DMS153 treated with DMSO at 0.1 percent for 48 hours (cell line): ENCODE measurements around the gene DBNDD1.
"Not testable (repeated sequence)": the region's sequence is repeated elsewhere in the genome, so short reads cannot be mapped to it uniquely, and the experiment has no call there.

Experiments used
- DNase-seq: peaks from one replicate; lab custom pipeline; 2025; ENCODE audit not compliant: unreplicated experiment; lab: John Stamatoyannopoulos, UW

DBNDD1 gene

GRCh38 chr16:90012991-90013745 lies 6.1 kb downstream of the DBNDD1 start:
- no peak for DNase-seq

DNA sequence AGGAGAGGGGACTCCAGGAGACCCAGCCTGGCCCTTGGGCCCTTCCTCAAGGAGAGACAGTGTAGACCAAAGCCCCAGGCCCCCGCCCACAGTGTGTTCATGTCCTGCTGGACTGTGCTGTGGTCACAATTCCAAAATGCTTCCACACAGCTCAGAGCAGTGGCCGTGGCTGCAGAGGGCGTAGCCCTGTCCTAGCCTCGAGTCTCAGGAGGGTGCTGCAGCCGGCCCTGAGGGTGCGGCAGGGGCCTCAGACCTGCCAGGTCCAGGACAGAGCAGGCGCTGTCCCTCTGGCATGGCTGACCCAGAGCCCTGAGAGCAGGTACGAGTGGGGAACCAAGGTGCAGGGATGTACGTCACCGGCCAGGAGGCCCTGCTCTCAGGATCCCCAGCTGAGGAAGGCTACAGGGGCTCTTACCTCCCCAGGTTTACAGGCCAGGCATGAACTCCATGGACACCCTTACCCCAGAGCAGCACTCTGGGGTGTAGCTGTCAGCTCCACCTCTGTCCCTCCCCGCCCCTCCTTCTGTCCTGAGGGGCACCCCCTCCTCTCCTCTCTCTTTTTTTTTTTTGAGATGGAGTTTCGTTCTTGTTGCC lies 7.3 kb downstream of the DBNDD1 start:
- no peak for DNase-seq

GRCh38 chr16:90011508-90011819 lies 7.8 kb downstream of the DBNDD1 start:
- DNase-seq, result no peak

- DNase-seq, result no peak
These were observed 8.4 kb downstream of the DBNDD1 start for GRCh38 chr16:90010676-90011507.

GRCh38 chr16:90009172-90009899 lies 9.9 kb downstream of the DBNDD1 start:
- no peak for DNase-seq

- DNase-seq, result no peak
These were observed 10.5 kb downstream of the DBNDD1 start for GRCh38 chr16:90008708-90009145.

- not testable (repeated sequence) for DNase-seq
These were observed 11.5 kb downstream of the DBNDD1 start for GRCh38 chr16:90007635-90008234.

GRCh38 chr16:90007015-90007414 lies 12.2 kb downstream of the DBNDD1 start:
- no peak for DNase-seq

DNA sequence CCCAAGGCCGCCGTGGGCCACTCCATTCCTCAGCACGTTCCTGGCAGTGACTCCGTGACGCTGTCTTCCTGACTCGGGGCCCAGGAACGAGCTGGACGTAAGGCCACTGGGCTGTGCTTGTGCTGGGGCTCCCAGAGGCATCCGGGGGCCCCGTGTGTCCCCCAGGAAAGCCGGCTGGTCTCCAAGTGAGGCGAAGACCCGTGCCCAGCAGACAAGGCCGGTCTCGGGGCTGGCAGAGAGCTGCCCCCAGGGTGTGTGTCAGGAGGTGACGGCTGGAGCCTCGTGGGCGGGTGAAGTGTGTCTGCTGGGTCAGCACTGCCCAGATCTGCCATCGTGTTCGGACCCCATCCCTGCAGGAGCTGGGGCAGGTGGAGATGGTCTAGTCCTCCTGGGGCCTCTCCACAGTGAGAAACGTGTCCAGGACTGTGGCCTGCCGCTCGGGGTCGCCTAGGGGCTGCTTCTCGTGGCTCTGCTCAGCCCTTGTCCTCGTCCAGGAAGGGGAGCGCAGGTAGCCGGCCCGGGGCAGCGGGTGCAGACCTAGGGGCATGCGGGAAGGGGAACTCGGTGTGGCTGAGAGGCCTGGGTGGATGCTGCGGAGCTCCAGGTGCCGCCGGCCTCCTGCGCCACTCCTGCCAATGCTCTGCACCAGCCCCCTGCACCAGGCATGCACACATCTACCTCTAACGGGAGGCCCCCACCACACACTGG lies 13.1 kb downstream of the DBNDD1 start:
- DNase-seq, result no peak

GRCh38 chr16:90004577-90004976 lies 14.7 kb downstream of the DBNDD1 start:
- peak; percentile 31 for DNase-seq

- no peak for DNase-seq
These were observed 16.5 kb downstream of the DBNDD1 start for GRCh38 chr16:90002759-90003158.

DNA sequence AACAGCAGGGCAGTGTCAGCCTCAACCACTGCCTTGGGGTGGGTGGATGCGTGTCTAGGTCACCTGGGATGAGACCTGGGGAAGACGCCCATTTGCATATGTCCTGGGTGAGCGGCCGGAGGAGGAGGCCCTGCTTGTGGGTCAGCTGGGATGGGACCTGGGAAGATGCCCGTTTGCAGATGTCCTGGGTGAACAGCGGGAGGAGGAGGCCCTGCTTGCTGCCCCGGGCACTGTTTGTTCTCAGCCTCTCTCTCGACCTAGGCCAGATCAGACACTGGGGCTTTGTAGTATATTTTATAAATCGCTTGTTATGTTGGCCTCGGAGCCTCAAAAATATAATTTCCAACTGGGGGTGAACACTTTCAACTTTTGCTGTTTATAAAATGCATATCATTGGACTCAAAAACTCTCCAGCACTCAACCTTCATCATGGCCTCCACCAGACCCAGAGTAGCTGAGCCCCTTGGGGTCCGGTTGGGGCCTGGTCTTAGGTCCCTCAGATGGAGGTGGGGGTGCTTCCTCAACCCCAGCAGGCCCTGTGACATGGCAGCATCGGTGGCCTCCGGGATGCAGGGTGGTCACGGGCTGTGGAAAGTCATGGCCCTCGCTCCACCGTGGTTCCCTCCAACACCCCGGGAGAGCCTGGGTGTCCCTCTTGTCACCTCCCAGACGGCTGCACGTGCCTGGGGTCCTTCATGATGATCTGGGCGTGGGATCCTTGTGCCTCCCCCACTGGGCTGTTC lies 17.3 kb downstream of the DBNDD1 start:
- DNase-seq, result no peak

DNA sequence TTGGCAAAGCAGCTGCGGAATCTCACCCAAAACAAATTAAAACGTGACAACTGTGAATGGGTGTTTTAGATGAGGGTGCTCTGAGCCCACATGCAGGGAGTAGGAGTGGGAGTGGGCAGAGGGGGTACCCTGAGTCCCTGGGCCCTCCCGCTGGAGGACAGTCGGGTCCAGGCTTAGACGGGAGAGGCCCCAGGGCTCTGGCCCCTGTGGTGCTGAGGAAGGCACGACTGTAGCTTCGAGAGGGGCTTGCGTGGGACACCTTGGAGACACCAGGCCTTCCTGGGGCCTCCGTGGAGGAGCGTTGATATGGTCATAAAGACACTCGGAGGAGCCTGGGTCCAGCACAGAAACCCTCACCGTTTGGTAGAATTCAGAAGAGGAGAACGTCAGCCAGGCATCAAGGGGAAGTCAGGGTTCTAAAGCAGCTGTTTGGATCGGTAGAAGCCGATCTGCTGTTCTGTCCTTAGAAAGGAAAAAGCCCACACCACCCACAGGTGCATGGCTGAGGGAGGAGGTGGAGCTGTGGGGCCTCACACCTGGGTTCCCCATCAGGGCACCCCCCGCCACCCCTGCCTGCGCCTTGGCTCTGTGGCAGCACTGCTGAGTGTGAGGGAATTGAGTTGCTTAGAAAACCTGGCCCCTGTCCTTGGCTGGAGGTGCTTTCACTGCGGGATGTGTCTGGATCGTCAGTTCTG lies 18.4 kb downstream of the DBNDD1 start:
- no peak for DNase-seq

DNA sequence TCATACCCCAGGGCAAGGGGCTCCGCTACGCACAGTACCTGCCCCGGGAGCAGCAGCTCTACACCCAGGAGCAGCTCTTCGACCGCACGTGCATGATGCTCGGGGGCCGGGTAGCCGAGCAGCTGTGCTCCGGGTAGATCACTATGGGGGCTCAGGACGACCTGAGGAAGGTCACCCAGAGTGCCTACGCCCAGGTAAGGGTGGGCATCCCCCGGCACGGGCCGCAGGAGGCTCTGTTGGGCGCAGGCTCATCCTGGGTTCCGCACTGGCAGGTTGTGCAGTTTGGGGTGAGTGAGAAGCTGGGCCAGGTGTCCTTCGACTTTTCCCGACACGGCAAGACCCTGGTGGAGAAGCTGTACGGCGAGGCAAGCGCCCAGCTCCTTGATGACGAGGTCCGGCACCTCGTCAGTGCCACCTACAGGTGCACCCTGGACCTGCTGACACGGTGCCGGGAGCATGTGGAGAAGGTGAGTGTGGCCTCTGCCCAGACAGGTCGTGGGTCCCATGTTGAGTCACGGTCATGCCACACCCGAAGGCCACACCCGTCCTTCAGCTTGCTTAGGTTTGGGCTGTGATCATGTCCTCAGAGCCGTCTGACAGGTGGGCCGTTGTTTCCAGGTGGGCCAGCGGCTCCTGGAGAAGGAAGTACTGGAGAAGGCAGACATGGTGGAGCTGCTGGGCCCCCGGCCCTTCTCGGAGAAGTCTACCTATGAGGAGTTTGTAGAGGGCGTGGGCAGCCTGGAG lies 19.3 kb downstream of the DBNDD1 start:
- DNase-seq, result no peak

- no peak for DNase-seq
These were observed 23.1 kb downstream of the DBNDD1 start for GRCh38 chr16:89996178-89996489.

DNA sequence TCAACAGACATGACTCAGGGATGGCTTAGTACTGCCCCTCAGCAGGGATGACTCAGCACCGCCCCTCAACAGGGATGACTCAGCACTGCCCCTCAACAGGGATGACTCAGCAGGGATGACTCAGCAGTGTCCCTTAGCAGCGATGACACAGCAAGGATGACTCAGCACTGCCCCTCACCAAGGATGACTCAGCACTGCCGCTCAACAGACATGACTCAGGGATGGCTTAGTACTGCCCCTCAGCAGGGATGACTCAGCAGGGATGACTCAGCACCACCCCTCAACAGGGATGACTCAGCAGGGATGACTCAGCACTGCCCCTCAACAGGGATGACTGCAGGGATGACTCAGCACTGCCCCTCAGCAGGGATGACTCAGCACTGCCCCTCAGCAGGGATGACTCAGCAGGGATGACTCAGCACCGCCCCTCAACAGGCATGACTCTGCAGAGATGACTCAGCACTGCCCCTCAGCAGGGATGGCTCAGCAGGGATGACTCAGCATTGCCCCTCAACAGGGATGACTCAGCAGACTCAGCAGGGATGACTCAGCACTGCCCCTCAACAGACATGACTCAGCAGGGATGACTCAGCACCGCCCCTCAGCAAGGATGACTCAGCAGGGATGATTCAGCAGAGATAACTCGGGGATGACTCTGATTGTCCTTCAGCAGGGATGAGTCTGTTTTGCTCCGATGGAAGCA lies 23.6 kb downstream of the DBNDD1 start:
- not testable (repeated sequence) for DNase-seq

- DNase-seq, result peak; percentile 11
These were observed 24.4 kb downstream of the DBNDD1 start for GRCh38 chr16:89994721-89995474.
